Lower leg skin (tissue), 3 donors: ENCODE data around the gene KPNA6.

Experiments used
- CTCF ChIP-seq, 3 donors: fragments of 450-650 bp; IDR thresholded peaks; one replicate each; pipeline ENCODE4 v1.5.1; 2016; ENCODE audit warnings: antibody characterized with exemption in 3 of 3, mild to moderate bottlenecking in 3 of 3, moderate library complexity in 2 of 3
- POLR2A ChIP-seq, 2 donors: fragments of 450-650 bp; IDR thresholded peaks; one replicate each; pipeline ENCODE4 v1.6.1; 2016 to 2017; ENCODE audit warnings: antibody characterized with exemption in 2 of 2, mild to moderate bottlenecking in 1 of 2, moderate library complexity in 1 of 2

- TF ChIP-seq CTCF (IDR thresholded peaks at IDR 0.05): no peak
- no peak for TF ChIP-seq POLR2A (IDR thresholded peaks at IDR 0.05)
Measured at GRCh38 chr1:32187850-32188249, 80.0 kb downstream of the KPNA6 start.
